Lung microvascular endothelial cell (primary cell): ENCODE results near the gene RBM33. TPM values are rescaled to one million over a fixed set of nuclear protein-coding genes. Genes with fewer than 3 reads are reported as not detected.
A peak's percentile ranks its signal among the peaks of the same experiment; 100 is the strongest.

Source experiments
- DNase-seq, 2 donors: peaks; one replicate each; pipeline versions ENCODE4 v3.0.0 to v3.0.0-alpha.2; 2010; ENCODE audit warnings: low read depth in 2 of 2
- total RNA-seq: library from RNA; depleted of rRNA; stranded (reverse); fragments of >200 nt; gene quantifications from 2 replicates; pipeline ENCODE4 v1.2.1, GENCODE V29; 2014

RBM33 gene
- total RNA-seq, 1 donor from 2014 or later: 21.4 TPM

GRCh38 chr7:155741805-155742204, 97.3 kb downstream of the RBM33 start:
- DNase-seq: no peak

- DNase-seq: peak; percentile 13 to 17
Measured at GRCh38 chr7:155743177-155743576, 98.7 kb downstream of the RBM33 start.

GRCh38 chr7:155744971-155745683, 100.7 kb downstream of the RBM33 start:
- DNase-seq: no peak

GRCh38 chr7:155745737-155746136, 101.3 kb downstream of the RBM33 start:
- no peak for DNase-seq

GRCh38 chr7:155746188-155746587, 101.7 kb downstream of the RBM33 start:
- DNase-seq: peak in 1 of 2 donors; percentile 52

- DNase-seq: no peak
Measured at GRCh38 chr7:155747209-155747608, 102.7 kb downstream of the RBM33 start.

GRCh38 chr7:155749578-155749977, 105.1 kb downstream of the RBM33 start:
- DNase-seq: no peak

GRCh38 chr7:155750255-155751125, 106.0 kb downstream of the RBM33 start:
- DNase-seq: peak in 1 of 2 donors; percentile 71

- no peak for DNase-seq
Measured at GRCh38 chr7:155751409-155751808, 106.9 kb downstream of the RBM33 start.

GRCh38 chr7:155752756-155753445, 108.4 kb downstream of the RBM33 start:
- no peak for DNase-seq

- no peak for DNase-seq
Measured at GRCh38 chr7:155753446-155753965, 109.0 kb downstream of the RBM33 start.

GRCh38 chr7:155754165-155754564, 109.7 kb downstream of the RBM33 start:
- DNase-seq: no peak

GRCh38 chr7:155755026-155755425, 110.6 kb downstream of the RBM33 start:
- DNase-seq: no peak

- no peak for DNase-seq
Measured at GRCh38 chr7:155756322-155756721, 111.9 kb downstream of the RBM33 start.

GRCh38 chr7:155758348-155758747, 113.9 kb downstream of the RBM33 start:
- no peak for DNase-seq

- no peak for DNase-seq
Measured at GRCh38 chr7:155759740-155760430, 115.4 kb downstream of the RBM33 start.

- DNase-seq: no peak
Measured at GRCh38 chr7:155761162-155761561, 116.7 kb downstream of the RBM33 start.

GRCh38 chr7:155762036-155762435, 117.6 kb downstream of the RBM33 start:
- DNase-seq: no peak

- no peak for DNase-seq
Measured at GRCh38 chr7:155762655-155763054, 118.2 kb downstream of the RBM33 start.

GRCh38 chr7:155763122-155763521, 118.7 kb downstream of the RBM33 start:
- DNase-seq: no peak
